Fibroblast of villous mesenchyme (primary cell): ENCODE measurements around the gene ACAN. TPM values are rescaled to one million over a fixed set of nuclear protein-coding genes. Genes with fewer than 3 reads are reported as not detected.

Experiments used
- DNase-seq: peaks from one replicate; pipeline ENCODE4 v3.0.0-alpha.2; 2010; ENCODE audit warnings: low read depth
- H3K4me3 ChIP-seq: 2 replicates; pipeline ENCODE4 v1.5.1; 2011; ENCODE audit warnings: low read depth, mild to moderate bottlenecking, low read length
- total RNA-seq: library from RNA; depleted of rRNA; stranded (reverse); fragments of >200 nt; gene quantifications from 2 replicates; pipeline ENCODE4 v1.2.3, GENCODE V29; 2012
- TF ChIP-seq, protein P1 (sequence below): IDR thresholded peaks from 2 replicates; pipeline ENCODE4 v1.5.1; 2012; ENCODE audit warnings: low read depth, mild to moderate bottlenecking, low read length; ENCODE audit not compliant: insufficient read depth

Gene ACAN
- total RNA-seq, 1 donor, result not detected

DNA sequence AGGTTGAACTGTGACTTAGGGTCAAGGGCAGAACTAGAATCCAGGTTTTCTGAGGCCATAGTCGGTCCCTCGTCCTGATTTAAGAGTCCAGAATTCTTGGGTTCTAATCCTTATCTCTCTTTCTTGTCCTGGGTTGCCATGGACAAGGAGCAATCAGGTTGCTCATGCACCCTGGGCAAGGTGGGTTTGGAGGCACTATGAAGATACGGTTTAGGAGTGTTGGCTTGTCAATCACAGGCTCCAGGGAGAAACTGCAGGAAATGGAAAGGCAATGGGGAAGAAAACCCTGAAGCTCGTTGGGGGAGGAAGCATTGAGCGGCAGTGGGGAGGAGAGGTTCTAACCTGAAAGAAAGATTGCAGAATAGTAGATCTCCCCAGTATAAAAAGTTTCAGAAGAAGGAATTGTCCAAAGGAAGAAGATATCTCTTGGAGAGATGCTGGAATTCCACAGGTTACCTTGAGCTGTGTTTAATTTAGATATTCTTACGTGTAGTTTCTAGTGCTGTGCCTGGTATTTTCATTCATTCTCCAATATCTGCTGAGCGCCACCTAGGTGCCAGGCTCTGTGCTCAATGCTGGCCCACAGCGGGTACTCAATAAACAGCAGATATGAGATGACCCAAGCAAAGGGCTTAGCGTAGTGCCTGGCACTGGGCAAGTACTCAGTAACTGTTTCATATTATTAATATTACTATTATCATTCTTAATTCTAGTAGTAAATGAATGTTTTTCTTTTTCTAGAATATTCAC lies 2.0 kb downstream of the ACAN start:
- H3K4me3 ChIP-seq, result no peak overlapping the region
- TF ChIP-seq, protein P1, sequence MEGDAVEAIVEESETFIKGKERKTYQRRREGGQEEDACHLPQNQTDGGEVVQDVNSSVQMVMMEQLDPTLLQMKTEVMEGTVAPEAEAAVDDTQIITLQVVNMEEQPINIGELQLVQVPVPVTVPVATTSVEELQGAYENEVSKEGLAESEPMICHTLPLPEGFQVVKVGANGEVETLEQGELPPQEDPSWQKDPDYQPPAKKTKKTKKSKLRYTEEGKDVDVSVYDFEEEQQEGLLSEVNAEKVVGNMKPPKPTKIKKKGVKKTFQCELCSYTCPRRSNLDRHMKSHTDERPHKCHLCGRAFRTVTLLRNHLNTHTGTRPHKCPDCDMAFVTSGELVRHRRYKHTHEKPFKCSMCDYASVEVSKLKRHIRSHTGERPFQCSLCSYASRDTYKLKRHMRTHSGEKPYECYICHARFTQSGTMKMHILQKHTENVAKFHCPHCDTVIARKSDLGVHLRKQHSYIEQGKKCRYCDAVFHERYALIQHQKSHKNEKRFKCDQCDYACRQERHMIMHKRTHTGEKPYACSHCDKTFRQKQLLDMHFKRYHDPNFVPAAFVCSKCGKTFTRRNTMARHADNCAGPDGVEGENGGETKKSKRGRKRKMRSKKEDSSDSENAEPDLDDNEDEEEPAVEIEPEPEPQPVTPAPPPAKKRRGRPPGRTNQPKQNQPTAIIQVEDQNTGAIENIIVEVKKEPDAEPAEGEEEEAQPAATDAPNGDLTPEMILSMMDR, result no peak
- DNase-seq, result no peak

DNA sequence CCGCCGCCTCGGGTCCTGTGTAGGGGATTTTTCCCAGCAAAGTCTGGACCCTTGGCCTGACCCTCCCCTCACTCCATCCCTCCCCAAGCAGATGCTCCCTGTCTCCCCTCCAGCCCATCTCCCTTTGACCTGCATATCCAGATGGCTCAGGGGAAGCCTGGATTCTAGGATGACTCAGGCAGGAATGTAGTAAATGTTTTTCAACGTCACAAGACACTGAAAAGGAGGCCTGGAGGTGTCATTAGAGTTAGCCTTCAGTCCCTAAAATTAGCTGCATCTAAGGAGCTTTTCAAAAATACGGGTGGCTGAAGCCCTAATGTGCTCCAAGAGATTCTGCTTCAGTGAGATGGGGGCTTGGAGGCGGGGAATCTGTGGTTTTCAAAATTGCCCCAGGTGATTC lies 7.2 kb downstream of the ACAN start:
- TF ChIP-seq, protein P1, result no peak
- peak; percentile 57 for DNase-seq

DNA sequence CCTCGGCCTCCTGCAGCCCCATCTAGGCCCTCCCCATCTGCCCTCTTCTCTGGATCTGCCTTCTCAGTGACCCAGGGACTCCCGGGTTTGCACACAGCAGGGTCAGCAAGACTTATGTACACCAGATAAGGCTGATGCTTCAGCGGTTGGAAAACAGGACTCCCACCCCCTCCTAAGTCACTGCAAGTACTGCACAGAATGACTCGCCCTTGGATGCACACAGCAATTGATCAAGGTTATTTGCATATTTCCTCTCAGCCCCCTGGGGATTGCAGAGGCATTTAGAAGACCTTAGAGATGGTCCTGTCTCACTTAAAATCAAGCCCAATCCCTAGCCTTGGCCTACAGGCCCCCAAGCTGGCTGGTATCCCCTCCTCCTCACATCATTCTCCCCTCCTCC lies 8.9 kb downstream of the ACAN start:
- TF ChIP-seq, protein P1, result no peak
- H3K4me3 ChIP-seq, result no peak overlapping the region
- DNase-seq, result no peak

More for the DNA sequence above, 7.2 kb downstream of the ACAN start:
- no peak overlapping the region for H3K4me3 ChIP-seq

DNA sequence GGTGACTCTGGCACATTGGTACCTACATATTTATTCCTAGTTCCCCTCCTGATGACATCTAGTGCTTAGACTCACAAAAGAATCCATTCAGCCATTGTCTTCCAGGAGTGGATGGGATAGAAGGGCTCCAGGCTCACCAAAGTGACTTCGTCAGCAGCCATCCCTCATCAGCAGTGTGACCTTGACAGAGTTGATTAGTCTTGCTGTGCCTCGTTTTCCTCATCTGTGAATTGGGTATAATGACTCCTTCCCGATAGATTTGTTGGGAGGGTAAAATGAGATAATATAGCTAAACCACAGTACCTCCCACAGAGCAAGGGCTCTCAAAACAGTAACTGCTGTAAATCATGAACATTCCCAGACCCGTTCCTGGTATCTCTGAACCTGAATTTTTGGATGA lies 10.7 kb downstream of the ACAN start:
- no peak for DNase-seq
- H3K4me3 ChIP-seq, result no peak overlapping the region
- TF ChIP-seq, protein P1, result no peak

DNA sequence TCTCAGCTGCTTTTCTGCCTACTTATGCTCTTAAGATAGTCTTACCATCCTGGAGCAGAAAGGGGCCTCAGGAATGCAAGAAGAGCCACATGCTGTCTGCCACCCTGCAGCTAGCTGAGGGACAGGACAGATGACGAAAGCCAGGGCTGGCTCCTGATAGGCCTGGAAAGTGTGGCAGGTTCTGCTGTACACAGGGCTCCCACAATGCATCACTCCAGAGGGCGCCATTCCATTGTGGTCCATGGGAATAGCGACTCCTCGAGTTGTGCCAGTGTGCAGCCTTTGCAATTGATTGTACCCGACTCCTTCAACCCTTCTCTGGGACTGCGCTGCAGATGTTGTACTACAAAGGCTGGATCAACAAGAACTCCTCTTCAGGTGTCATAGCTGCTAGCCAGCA lies 11.2 kb downstream of the ACAN start:
- TF ChIP-seq, protein P1, result no peak
- no peak for DNase-seq
- H3K4me3 ChIP-seq, result no peak overlapping the region

DNA sequence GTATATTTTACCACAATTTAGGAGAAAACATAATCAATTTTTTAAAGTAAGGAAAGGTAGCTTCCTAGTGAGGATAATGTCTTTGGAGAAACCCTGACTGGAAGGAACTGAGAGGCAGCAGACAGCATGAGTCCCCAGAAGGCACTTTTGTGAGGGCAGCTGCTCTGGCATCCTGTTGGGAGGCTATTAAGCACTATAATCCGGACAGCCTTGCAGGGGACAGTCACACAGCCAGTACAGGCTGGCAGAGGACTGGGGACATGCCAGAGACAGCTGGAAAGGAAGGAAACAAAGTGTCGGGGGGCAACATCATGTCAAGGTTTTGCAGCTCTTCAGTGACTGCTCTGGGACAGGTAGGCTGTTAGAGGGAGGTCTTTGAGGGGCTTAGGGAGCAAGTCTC lies 15.7 kb downstream of the ACAN start:
- no peak for DNase-seq
- TF ChIP-seq, protein P1, result no peak
- H3K4me3 ChIP-seq, result no peak overlapping the region

DNA sequence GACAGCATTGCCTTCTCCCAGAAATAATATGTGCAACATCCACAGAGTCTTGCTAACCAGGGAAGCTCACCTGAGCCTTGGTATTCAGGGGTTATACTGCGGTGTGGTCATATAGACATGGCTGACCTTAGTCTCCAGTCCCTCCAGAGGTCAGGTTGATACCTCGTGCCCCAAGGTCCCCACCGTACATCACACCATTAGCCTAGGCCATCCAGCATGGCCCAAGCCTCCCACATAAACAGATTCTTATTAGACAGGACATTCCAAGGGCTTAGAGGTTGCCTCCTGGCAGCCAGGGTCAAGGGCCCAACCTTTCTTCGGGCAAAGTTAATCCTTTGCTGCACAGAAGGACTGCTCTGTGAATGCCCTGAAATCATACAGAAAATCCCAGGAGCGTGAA lies 18.8 kb downstream of the ACAN start:
- TF ChIP-seq, protein P1, result no peak
- no peak for DNase-seq

More for the DNA sequence above, 18.8 kb downstream of the ACAN start:
- H3K4me3 ChIP-seq, result no peak overlapping the region
